GM23338 (cell line): ENCODE data around the gene PPP2R5D. TPM values are rescaled to one million over a fixed set of nuclear protein-coding genes. Genes with fewer than 3 reads are reported as not detected.

Source experiments
- ATAC-seq: fragments of 200-7000 bp; cut with Tn5 transposase; 3 replicates; pipeline ENCODE4 v1.9.1; 2020
- DNase-seq: peaks from one replicate; pipeline ENCODE4 v3.0.0-alpha.2; 2015; ENCODE audit warnings: low spot score
- H2AFZ ChIP-seq: fragments of 200-600 bp; sonication (generic); 2 replicates; pipeline ENCODE4 v1.8.0; 2016; ENCODE audit warnings: antibody characterized with exemption, mild to moderate bottlenecking, moderate library complexity
- H3F3A ChIP-seq: fragments of 200-600 bp; sonication (generic); replicated peaks from 2 replicates; pipeline ENCODE4 v1.8.0; 2017; ENCODE audit warnings: antibody characterized with exemption, mixed run types, low read depth
- H3K27ac ChIP-seq: fragments of 200-600 bp; sonication (generic); 2 replicates; pipeline ENCODE4 v1.6.1; 2016; ENCODE audit warnings: low read depth
- H3K27me3 ChIP-seq: fragments of 200-600 bp; sonication (generic); 2 replicates; pipeline ENCODE4 v1.8.0; 2016; ENCODE audit warnings: mild to moderate bottlenecking, mixed run types, moderate library complexity; ENCODE audit not compliant: insufficient read depth
- H3K36me3 ChIP-seq: fragments of 200-600 bp; sonication (generic); 2 replicates; pipeline ENCODE4 v1.8.0; 2016; ENCODE audit warnings: mild to moderate bottlenecking; ENCODE audit not compliant: insufficient read depth
- H3K4me1 ChIP-seq: fragments of 200-600 bp; sonication (generic); 2 replicates; pipeline ENCODE4 v1.8.0; 2016; ENCODE audit warnings: mild to moderate bottlenecking, moderate library complexity; ENCODE audit not compliant: insufficient read depth
- H3K4me2 ChIP-seq: fragments of 200-600 bp; sonication (generic); 2 replicates; pipeline ENCODE4 v1.7.1; 2017; ENCODE audit warnings: mixed run types
- H3K4me3 ChIP-seq: fragments of 200-600 bp; sonication (generic); 2 replicates; pipeline ENCODE4 v1.6.1; 2016; ENCODE audit warnings: mixed run types
- H3K79me2 ChIP-seq: fragments of 200-600 bp; sonication (generic); replicated peaks from 2 replicates; pipeline ENCODE4 v1.8.0; 2017; ENCODE audit warnings: mild to moderate bottlenecking; ENCODE audit not compliant: insufficient read depth
- H3K9me2 ChIP-seq: fragments of 200-600 bp; sonication (generic); 2 replicates; pipeline ENCODE4 v1.8.0; 2017; ENCODE audit not compliant: insufficient read depth
- H4K20me1 ChIP-seq: fragments of 200-600 bp; sonication (generic); replicated peaks from 2 replicates; pipeline ENCODE4 v1.8.0; 2017; ENCODE audit warnings: mild to moderate bottlenecking; ENCODE audit not compliant: insufficient read depth
- H3K27ac Mint-ChIP-seq: 2 replicates; pipeline ENCODE4 v1.8.0; 2020; ENCODE audit warnings: inconsistent platforms, mild to moderate bottlenecking, moderate library complexity, mixed read lengths
- H3K27me3 Mint-ChIP-seq: 3 replicates; pipeline ENCODE4 v1.8.0; 2022; ENCODE audit warnings: low read depth, mild to moderate bottlenecking, moderate library complexity, mixed read lengths, inconsistent platforms; ENCODE audit not compliant: insufficient read depth, poor library complexity
- H3K36me3 Mint-ChIP-seq: 3 replicates; pipeline ENCODE4 v1.8.0; 2021; ENCODE audit warnings: low read depth, mild to moderate bottlenecking, inconsistent platforms, moderate library complexity, mixed read lengths
- H3K4me1 Mint-ChIP-seq: 3 replicates; pipeline ENCODE4 v1.8.0; 2020; ENCODE audit warnings: mild to moderate bottlenecking, inconsistent platforms, mixed read lengths
- H3K4me3 Mint-ChIP-seq: 3 replicates; pipeline ENCODE4 v1.8.0; 2021; ENCODE audit warnings: moderate library complexity, mild to moderate bottlenecking, inconsistent platforms, mixed read lengths
- H3K9me3 Mint-ChIP-seq: 3 replicates; pipeline ENCODE4 v1.8.0; 2020; ENCODE audit warnings: moderate library complexity, mild to moderate bottlenecking, inconsistent platforms, mixed read lengths
- CREB1 ChIP-seq: fragments of 250-450 bp; sonication (Bioruptor Pico); IDR thresholded peaks from 2 replicates; pipeline ENCODE4 v1.5.0; 2020; ENCODE audit warnings: low read depth, mild to moderate bottlenecking, moderate library complexity
- EZH2 ChIP-seq: fragments of 200-600 bp; sonication (generic); IDR thresholded peaks from one replicate; pipeline ENCODE4 v1.8.0; 2017; ENCODE audit warnings: antibody characterized with exemption, mild to moderate bottlenecking, low read depth; ENCODE audit not compliant: unreplicated experiment
- EZH2phosphoT487 ChIP-seq: fragments of 200-600 bp; sonication (generic); IDR thresholded peaks from one replicate; pipeline ENCODE4 v1.8.1; 2018; ENCODE audit warnings: antibody characterized with exemption; ENCODE audit not compliant: unreplicated experiment
- ZNF462 ChIP-seq: fragments of 250-450 bp; sonication (Bioruptor Pico); IDR thresholded peaks from 2 replicates; pipeline ENCODE4 v1.5.0; 2020; ENCODE audit warnings: mild to moderate bottlenecking, moderate library complexity
- polyA plus RNA-seq: library from polyadenylated mRNA; unstranded; fragments of >200 nt; fragmentation: Nextera tagmentation; extraction: Ambion mirVana; gene quantifications from 2 replicates; pipeline ENCODE4 v1.2.1, GENCODE V29; 2016
- total RNA-seq: library from RNA; depleted of rRNA; stranded (reverse); fragments of >200 nt; shearing (Covaris generic); gene quantifications from 2 replicates; pipeline ENCODE4 v1.2.3, GENCODE V29; 2014
- TF ChIP-seq, protein P1 (sequence below): IDR thresholded peaks from 2 replicates; pipeline ENCODE4 v1.6.1; 2016; ENCODE audit warnings: antibody characterized with exemption
- TF ChIP-seq, protein P2 (sequence below), 2 experiments: fragments of 200-600 bp in 1 of 2; sonication (generic) in 1 of 2; conservative IDR thresholded peaks; 2 replicates each; pipeline versions ENCODE4 v1.5.1 to v1.6.1; 2016 to 2017; ENCODE audit warnings: antibody characterized with exemption in 2 of 2, low read depth in 2 of 2, mild to moderate bottlenecking in 2 of 2, moderate library complexity in 1 of 2

PPP2R5D gene
- total and polyA plus RNA-seq, 2 experiments from 2014 or later: 20.0 to 55.3 TPM

DNA sequence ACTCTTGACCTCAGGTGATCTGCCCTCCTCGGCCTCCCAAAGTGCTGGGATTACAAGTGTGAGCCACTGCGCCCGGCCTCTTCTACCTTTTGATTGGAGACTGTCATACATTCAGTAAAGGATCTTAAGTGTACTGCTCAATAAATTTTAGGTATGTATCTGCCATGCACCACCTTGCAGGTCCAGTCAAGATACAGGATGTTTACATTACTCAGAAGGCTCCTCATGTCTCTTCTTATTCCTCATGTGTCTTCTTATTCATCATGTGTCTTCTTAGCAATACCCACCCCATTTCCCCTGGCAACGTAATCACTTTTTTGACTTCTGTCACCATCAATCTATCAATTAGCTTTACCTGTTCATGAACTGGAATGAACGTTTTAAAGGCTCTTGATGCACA lies 21.5 kb downstream of the PPP2R5D start (continued):
- no peak for TF ChIP-seq ZNF462 (CRISPR knock-in tag)
- TF ChIP-seq, protein P1, sequence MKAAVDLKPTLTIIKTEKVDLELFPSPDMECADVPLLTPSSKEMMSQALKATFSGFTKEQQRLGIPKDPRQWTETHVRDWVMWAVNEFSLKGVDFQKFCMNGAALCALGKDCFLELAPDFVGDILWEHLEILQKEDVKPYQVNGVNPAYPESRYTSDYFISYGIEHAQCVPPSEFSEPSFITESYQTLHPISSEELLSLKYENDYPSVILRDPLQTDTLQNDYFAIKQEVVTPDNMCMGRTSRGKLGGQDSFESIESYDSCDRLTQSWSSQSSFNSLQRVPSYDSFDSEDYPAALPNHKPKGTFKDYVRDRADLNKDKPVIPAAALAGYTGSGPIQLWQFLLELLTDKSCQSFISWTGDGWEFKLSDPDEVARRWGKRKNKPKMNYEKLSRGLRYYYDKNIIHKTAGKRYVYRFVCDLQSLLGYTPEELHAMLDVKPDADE: no peak
- TF ChIP-seq, protein P2, sequence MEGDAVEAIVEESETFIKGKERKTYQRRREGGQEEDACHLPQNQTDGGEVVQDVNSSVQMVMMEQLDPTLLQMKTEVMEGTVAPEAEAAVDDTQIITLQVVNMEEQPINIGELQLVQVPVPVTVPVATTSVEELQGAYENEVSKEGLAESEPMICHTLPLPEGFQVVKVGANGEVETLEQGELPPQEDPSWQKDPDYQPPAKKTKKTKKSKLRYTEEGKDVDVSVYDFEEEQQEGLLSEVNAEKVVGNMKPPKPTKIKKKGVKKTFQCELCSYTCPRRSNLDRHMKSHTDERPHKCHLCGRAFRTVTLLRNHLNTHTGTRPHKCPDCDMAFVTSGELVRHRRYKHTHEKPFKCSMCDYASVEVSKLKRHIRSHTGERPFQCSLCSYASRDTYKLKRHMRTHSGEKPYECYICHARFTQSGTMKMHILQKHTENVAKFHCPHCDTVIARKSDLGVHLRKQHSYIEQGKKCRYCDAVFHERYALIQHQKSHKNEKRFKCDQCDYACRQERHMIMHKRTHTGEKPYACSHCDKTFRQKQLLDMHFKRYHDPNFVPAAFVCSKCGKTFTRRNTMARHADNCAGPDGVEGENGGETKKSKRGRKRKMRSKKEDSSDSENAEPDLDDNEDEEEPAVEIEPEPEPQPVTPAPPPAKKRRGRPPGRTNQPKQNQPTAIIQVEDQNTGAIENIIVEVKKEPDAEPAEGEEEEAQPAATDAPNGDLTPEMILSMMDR (conservative IDR thresholded peaks at IDR 0.05; ENCODE audit: low read depth in 2 of 2): no peak

GRCh38 chr6:43006251-43006650 lies 21.9 kb downstream of the PPP2R5D start:
- Mint-ChIP-seq H3K27me3 (peaks cover 5% of the 10 kb centered on the region), H3K9me3 (no peaks in the 10 kb centered on the region), H3K4me1 (peaks cover 4% of the 10 kb centered on the region; the same call in 2 of the 3 replicates), H3K36me3 (peaks cover 49% of the 10 kb centered on the region), H3K4me3 (no peak overlapping the region), H3K27ac (no peak overlapping the region)
- no peaks in the 10 kb centered on the region for H3K9me2 ChIP-seq
- H2AFZ ChIP-seq: no peak overlapping the region
- no peak for DNase-seq
- TF ChIP-seq CREB1 (CRISPR knock-in tag) (no peak), EZH2 (no peak), EZH2phosphoT487 (no peak)
- H3K27me3 ChIP-seq: no peaks in the 10 kb centered on the region
- H3K79me2 ChIP-seq: no peaks in the 10 kb centered on the region
- H3K4me3 ChIP-seq: no peak overlapping the region
- ATAC-seq: no peak
- no peak overlapping the region for H3K27ac ChIP-seq
- H3K36me3 ChIP-seq: peaks cover 8% of the 10 kb centered on the region; the same call in 1 of the 2 replicates
- peaks cover 13% of the 10 kb centered on the region for H4K20me1 ChIP-seq
- no peak overlapping the region for H3K4me2 ChIP-seq
- 0 out of 2 replicates have a peak, but pooled peaks cover 5% of the 10 kb centered on the region for H3K4me1 ChIP-seq
- H3F3A ChIP-seq: 0 out of 2 replicates have a peak, but pooled peaks cover 9% of the 10 kb centered on the region
